Inflammatory macrophage treated with lipopolysaccharide for 4 hours (primary cell): ENCODE measurements around the gene BSN.

ENCODE experiments used
- DNase-seq: peaks from one replicate; pipeline ENCODE4 v3.0.0-alpha.2; 2020

Gene BSN

GRCh38 chr3:49629451-49629850 is 75.2 kb downstream of the BSN start:
- no peak for DNase-seq

GRCh38 chr3:49629866-49630265 is 75.6 kb downstream of the BSN start:
- DNase-seq, result no peak

- no peak for DNase-seq
Measured at GRCh38 chr3:49630784-49631183, 76.5 kb downstream of the BSN start.

- no peak for DNase-seq
Measured at GRCh38 chr3:49634736-49635135, 80.5 kb downstream of the BSN start.

GRCh38 chr3:49636883-49637609 is 82.8 kb downstream of the BSN start:
- no peak for DNase-seq

GRCh38 chr3:49638445-49638844 is 84.2 kb downstream of the BSN start:
- no peak for DNase-seq

GRCh38 chr3:49639551-49639950 is 85.3 kb downstream of the BSN start:
- no peak for DNase-seq

GRCh38 chr3:49641292-49641691 is 87.0 kb downstream of the BSN start:
- DNase-seq, result no peak

- DNase-seq, result no peak
Measured at GRCh38 chr3:49641921-49642707, 87.8 kb downstream of the BSN start.

- no peak for DNase-seq
Measured at GRCh38 chr3:49642708-49643145, 88.5 kb downstream of the BSN start.

GRCh38 chr3:49644684-49645083 is 90.4 kb downstream of the BSN start:
- no peak for DNase-seq

- DNase-seq, result no peak
Measured at GRCh38 chr3:49646236-49646635, 92.0 kb downstream of the BSN start.

GRCh38 chr3:49647741-49648140 is 93.5 kb downstream of the BSN start:
- no peak for DNase-seq

GRCh38 chr3:49648354-49649019 is 94.2 kb downstream of the BSN start:
- no peak for DNase-seq

- DNase-seq, result no peak
Measured at GRCh38 chr3:49649576-49649975, 95.3 kb downstream of the BSN start.

- DNase-seq, result no peak
Measured at GRCh38 chr3:49650177-49650576, 95.9 kb downstream of the BSN start.

- no peak for DNase-seq
Measured at GRCh38 chr3:49650637-49651036, 96.4 kb downstream of the BSN start.

GRCh38 chr3:49652218-49652902 is 98.1 kb downstream of the BSN start:
- DNase-seq, result no peak

GRCh38 chr3:49652903-49653415 is 98.7 kb downstream of the BSN start:
- no peak for DNase-seq

GRCh38 chr3:49653621-49654020 is 99.3 kb downstream of the BSN start:
- no peak for DNase-seq

- no peak for DNase-seq
Measured at GRCh38 chr3:49654176-49654825, 100.0 kb downstream of the BSN start.

GRCh38 chr3:49654955-49655556 is 100.8 kb downstream of the BSN start:
- DNase-seq, result no peak
